Measurements from ENCODE around the gene ATP13A5.

Gene ATP13A5

DNA sequence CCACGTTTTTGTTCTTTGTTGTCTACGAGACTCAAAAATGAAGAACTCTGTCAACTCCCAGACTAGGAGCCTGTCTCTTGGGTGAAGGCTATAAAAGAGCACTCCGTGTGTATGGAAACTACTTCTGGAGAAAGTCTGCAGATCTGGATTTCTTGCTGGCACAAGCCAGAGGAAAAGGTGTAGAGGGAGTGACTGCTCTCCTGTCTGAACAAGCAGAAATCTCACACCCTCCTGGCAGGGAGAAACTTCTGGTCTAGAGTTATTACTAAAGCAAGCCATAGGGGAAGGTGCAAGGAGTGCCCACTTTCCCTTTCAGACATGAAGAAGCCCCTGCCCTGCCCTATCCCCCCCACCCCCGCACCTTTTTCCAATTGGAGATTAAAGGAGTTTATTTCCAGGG is 128.1 kb downstream of the ATP13A5 start:
- no peak for DNase-seq

DNA sequence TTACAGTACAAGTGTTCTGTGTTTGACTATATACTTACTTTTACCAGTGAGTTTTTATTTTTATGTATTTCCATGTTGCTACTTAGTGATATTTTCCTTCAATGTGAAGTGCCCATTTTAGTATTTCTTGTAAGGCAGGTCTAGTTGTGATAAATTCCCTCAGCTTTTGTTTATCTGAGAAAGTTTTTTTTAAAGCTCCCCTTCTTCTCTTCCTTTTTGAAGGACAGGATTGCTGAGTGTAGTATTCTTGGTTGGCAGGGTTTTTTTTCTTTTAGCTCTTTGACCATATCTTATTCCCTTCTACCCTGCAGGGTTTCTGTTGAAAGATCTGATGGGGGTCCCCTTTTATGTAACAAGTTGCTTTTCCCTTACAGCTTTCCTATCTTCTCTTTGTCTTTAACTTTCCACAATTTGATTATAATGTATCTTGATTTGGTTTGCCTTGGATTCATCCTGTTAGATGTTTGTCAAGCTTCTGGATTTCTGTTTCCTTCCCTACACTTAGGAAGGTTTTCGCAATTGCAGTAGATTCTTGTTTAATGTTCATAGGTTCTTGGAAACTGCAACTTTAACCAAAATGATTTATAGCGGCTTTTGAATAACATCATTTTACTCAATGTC is 129.6 kb downstream of the ATP13A5 start:
- DNase-seq: no peak

DNA sequence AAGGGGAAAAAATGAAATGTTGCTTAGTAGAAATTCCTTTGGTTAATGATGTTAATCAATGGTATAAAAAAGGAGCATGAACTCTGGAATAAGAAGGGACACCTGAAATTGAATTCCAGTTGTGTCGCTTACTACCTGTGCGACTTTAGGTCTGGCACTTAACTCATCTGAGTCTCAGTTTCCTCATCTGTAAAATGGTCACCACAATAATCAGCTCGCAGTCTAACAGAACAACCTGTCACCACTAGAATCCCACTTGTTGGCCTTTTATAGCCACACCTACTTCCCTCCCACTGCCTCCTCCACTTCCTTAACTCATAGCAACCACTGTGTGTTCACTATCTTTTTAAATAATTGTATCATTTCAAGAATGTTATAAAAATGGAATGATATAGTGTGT is 135.0 kb downstream of the ATP13A5 start:
- no peak for DNase-seq

DNA sequence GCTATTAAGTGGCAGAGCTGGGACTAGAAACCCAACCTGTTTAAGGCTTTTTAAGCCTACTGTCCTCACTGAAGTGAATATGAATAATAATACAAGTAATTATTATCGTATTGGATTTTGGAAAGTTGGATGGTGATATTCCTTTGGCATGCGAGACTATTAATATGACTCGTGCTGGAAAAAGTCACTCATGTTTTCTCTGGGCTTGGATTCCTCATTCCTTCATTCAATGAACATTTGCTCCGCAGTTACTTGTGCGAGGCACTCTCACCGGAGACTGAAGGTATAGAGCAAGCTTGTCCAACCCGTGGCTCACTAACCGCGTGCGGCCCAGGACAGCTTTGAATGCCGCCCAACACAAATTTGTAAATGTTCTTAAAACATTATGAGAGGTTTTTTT is 136.8 kb downstream of the ATP13A5 start:
- DNase-seq: no peak

DNA sequence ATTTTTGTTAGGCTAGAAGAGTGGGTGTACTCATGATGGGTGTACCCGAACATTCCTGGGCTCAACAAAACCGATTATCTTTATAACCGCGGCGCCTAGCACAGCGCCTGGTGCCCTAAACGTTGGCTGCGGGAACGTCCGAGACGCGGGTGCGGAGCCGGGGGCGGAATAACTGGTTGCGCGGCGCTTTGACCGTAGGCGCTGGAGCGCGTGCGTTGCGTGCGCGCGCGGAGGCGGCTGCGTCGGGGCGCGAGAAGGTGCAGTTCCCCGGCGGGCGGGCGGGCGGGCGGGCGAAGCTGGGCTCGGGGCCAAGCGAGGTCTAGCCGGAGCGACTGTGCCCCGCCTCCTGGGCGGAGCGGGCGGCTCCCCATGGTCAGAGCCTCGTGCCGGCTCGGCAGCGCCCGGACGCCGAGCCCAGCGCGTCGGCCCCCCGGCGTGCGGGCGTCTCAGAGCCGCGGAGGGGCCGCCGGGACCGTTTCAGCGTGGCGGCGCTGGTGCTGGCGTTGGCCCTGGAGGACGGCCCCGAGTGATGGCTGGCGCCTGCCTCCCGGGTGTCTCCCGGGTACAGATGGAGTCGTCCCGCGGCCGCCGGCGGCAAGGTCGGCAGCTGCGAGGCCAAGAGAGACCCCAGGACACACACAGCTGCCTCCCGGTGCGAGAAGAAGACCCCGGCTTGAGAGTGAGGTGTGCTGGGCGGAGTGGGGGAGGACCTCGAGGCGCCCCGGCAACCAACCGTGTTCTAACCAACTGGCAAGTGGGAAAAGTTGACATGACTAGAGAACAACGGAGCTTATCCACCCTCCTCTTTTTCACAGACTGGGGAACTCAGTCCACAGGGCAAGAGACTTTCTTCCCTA is 137.5 kb downstream of the ATP13A5 start, which contains the start of gene PLAAT1:
Gene PLAAT1 (plus strand): TSS at position 373 of the 857 bp plus-strand sequence. CDS start 14,429 bp downstream, outside the sequence.
- DNase-seq: peak; percentile 60

DNA sequence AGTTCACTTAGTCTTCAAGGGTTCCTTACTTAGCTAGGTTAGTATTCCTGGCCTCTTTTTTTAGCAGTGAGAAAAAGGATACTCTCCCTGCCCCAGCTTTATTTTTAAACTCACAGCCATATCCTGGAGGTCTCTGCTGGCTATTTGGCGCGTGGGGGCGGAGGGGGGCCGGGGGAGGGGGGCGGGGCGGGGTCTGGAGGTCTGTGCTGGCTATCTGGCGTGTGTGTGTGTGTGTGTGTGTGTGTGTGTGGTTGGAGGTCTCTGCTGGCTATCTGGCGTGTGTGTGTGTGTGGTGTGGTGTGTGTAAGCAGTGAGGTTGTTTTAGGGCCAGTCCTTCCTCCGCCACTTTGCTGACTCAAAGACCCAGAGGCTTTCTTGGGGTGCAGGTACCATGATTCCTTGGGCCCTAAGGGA is 138.1 kb downstream of the ATP13A5 start:
- DNase-seq: no peak

DNA sequence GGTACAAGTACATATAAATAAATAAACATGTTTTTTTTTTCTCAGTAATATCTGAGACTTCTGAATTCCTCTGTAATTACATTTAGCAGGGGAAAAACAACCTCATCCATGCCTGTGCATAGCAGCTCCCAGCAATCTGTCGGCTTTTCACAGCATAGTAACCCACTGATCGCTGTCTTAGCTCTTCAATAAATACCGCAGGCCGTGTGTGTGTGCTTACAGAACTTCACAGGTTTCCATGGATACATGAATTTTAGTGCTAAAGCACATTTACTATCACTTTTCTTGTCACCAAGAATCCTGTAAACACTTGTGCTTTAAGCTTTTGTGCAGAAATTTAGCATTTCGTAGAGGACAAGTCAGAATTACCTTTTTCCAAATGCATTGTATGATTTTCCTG is 141.5 kb downstream of the ATP13A5 start:
- no peak for DNase-seq

DNA sequence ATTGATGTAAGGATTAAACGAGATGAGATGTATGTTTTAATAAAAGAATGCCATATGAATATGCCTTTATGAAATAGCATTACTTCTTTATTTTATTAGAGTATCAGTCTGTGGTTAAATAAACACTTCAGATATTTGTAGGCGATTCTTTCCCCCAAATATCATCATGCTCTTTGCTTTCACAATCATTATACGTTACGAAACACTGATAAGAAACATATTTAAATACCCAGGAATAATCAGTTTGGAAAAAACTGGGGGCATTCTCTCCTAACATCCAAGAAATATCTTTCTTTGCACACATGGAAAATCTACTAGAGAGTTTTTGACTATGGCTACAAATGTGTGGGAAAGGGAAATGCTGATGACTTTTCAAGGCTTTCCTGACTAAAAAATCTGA is 142.0 kb downstream of the ATP13A5 start:
- no peak for DNase-seq

DNA sequence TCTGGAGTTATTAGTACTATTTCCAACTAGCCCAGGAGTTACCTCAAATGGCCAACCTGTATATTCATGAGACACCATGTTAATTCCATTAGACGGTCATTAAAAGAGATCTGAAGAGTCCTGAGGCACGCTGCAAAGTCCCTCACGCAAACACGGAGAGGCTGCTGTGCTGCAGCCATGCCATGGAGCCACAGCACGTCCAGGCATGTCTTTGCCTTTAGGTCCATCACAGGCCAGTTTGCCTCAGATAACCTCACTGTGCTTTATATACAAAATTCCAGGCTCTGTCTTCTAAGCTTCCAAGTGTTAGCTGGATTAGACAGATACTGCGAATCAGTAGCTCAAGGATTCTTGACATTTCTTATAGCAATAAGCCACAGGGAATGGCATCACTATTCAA is 147.4 kb downstream of the ATP13A5 start:
- no peak for DNase-seq

DNA sequence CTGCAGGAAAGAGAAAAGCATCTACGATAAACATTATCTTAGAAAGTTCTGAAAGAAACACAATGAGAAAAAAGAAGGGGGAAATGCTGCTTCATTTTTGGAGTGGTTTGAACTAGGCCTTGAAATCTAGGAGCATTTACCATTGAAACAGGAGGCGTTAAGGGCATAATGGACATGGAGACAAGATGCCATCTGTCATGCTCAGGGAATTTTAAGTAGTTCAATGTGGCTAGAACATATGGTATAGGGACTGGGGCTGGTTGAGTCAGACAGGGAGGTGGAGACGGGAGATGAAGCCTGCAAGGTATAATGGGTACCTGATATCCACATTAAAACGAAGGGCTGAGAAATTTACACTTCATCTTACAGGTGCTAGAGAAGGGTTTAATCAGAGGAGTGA is 147.9 kb downstream of the ATP13A5 start:
- no peak for DNase-seq

DNA sequence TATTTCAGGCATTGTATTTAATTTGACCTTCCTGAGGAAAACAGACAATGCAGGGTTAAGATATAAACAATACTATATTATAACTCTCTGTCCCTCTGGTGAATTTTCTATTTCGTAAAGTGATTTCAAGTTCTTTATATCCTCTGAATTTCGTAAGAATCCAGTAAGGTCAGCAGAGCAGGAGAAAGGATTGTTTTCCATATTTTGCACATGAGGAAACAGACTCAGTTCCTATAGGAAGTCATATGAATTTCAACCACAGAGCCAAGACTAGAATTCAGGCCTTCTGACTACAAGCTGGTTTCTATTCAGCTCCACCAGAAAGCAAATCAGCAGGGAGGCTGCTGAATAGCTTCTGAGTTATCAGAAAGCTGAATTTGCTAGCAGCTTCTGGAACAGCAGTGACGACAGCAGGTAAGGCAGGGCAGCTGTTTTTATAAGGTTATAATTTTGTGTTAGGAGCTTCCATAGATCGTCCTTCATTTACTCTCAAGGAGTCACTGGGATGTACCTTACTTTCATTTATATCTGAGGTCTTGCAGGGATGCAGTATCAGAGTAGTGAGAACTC is 148.6 kb downstream of the ATP13A5 start:
- DNase-seq: no peak

DNA sequence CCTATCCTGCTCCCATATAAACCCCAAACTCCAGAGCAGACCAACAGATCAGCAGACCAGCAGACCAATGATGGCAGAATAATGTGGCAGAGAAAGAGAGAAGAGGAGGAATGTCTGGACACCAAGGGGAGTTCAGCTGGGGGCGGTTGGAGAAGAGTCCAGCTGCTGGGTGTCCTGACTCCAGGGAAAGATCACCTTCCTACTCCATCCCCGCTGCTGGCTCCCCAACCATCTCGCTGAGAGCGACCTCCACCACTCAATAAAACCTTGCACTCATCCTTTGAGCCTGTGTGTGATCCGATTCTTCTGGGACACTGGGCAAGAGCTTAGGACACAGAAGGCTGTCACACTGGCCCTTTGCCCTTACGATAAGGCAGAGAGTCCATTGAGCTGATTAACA is 150.3 kb downstream of the ATP13A5 start:
- no peak for DNase-seq

DNA sequence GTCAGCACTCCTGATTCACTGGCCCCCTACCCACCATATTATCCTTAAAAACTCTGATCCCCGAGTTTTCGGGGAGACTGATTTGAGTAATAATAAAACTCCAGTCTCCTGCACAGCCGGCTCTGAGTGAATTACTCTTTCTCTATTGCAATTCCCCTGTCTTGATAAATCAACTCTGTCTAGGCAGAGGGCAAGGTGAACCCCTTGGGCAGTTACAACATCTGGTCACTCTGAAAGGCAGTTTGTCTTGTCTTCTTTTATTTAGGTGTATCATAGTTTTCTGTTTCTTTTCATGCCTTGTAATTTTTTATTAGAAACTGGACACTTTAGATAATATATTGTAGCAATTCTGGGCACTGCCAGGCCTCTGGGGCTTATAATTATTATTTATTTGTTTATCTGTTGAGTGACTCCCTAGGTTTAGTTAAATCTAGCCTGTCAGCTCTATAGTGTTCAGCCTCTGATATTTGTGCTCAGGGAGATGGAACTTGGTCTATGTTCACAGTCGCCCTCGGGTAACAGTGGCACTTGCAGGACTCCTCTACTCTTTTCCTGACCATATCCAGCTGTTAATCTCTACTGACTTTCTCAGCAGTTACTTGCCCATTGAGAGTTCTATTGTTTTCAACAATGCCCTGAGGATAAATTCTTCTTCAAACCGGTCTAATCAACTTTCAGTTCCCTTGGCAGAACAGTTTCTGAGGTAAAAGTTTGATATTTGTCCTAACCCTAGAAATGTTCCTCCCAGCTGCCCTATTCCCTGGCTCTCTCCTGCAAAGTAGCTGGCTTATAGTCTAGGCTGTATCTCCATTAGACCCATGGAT is 153.0 kb downstream of the ATP13A5 start:
- no peak for DNase-seq
